HFF-Myc (cell line): ENCODE measurements around the gene MARF1.

Experiments used
- DNase-seq: peaks from one replicate; pipeline ENCODE4 v3.0.0-alpha.2; 2011; ENCODE audit warnings: low read depth; ENCODE audit errors: extremely low read depth
- H3K4me3 ChIP-seq: replicated peaks from 2 replicates; pipeline ENCODE4 v1.5.1; 2011; ENCODE audit warnings: low read depth, mild to moderate bottlenecking, control low read depth, low read length
- CTCF ChIP-seq: IDR thresholded peaks from 2 replicates; pipeline ENCODE4 v1.5.1; 2012; ENCODE audit warnings: mild to moderate bottlenecking, low read depth, low read length, control low read depth; ENCODE audit errors: missing control alignments

Gene MARF1

GRCh38 chr16:15640966-15641365 lies 2.0 kb downstream of the MARF1 start:
- H3K4me3 ChIP-seq: no peak overlapping the region

DNA sequence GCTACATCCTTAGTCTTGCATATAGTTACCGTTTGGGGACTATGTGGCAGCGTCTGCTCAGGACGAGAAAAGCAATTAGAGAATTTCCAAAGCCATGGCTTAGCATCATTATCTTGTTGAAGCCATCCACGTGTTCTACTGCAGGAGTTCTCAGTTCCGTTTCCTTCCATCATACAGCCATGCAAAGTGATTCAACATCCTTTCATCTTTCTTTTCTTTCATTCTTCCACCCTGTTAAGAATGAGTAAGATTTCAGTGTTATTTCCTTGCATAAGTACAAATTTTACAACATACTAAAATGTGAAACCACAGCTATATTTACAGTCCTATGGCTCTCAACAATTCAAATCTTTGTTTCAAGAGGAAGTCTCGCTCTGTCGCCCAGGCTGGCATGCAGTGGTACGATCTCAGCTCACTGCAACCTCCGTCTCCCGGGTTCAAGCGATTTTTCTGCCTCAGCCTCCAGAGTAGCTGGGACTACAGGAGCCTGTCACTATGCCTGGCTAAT lies 3.8 kb downstream of the MARF1 start:
- TF ChIP-seq CTCF: no peak
- DNase-seq: no peak
- H3K4me3 ChIP-seq: no peak overlapping the region

More at GRCh38 chr16:15640966-15641365, 2.0 kb downstream of the MARF1 start:
- DNase-seq: no peak
- TF ChIP-seq CTCF: no peak

DNA sequence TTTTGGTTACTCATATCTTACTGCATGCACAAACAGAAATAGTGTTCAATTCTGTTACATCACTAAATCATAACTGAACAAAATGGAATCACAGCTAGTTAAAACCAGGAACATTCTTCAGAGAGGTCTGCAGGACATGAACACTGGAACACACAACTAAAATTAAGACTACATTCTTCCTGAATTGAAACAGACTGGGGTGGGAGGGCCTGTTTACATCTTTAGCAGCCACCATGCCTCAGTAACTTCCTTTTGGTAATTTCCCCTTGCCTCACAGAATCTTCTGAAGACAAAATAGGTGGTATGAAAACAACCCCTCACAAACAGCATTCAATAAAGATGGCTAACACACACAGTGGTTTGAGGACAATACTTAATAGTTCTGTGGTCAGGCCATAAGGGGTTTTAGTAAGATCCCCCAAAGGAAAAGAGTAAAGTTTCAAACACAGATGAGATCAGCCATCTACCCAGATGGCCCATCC lies 6.5 kb downstream of the MARF1 start:
- no peak for DNase-seq
- H3K4me3 ChIP-seq: no peak overlapping the region
- TF ChIP-seq CTCF: no peak

- TF ChIP-seq CTCF: no peak
- H3K4me3 ChIP-seq: no peak overlapping the region
- no peak for DNase-seq
Observed at GRCh38 chr16:15635926-15636325, 7.0 kb downstream of the MARF1 start.

- no peak overlapping the region for H3K4me3 ChIP-seq
- DNase-seq: no peak
- no peak for TF ChIP-seq CTCF
Observed at GRCh38 chr16:15631730-15632409, 11.1 kb downstream of the MARF1 start.

DNA sequence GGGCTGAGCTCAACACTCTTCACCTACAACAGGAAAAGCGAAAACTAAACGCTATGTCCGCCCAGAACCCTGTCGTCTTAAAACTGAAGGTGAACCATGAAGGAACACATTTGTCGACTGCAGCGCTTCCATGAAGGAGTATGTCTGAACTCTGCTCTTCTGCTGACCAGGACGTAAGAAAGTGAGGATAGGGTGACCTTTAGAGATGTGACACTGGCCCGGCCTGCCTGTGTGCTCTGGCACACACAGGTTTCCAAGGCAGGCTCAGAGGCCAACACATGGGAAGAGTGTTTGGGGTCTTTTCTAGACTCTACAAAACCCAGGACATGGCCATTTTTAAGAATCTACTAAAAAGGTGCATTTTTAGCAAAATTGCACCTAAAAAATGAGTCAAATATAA lies 21.1 kb downstream of the MARF1 start:
- TF ChIP-seq CTCF: no peak
- no peak overlapping the region for H3K4me3 ChIP-seq
- no peak for DNase-seq

GRCh38 chr16:15621456-15621855 lies 21.5 kb downstream of the MARF1 start:
- H3K4me3 ChIP-seq: no peak overlapping the region
- no peak for TF ChIP-seq CTCF
- no peak for DNase-seq
